Mucosa of gallbladder (tissue), 1 donor: ENCODE measurements around the gene PRR20G. TPM values are rescaled to one million over a fixed set of nuclear protein-coding genes. Genes with fewer than 3 reads are reported as not detected.

Source experiments
- DNase-seq: peaks from one replicate; pipeline ENCODE4 v3.0.0-alpha.2; 2020; ENCODE audit warnings: low spot score
- total RNA-seq: library from RNA; stranded (reverse); gene quantifications from one replicate; pipeline ENCODE4 v1.2.1, GENCODE V29; 2021
- donor health status: DM: no; HTN: no; CAD: no.

Gene PRR20G
- total RNA-seq, 1 donor from 2014 or later, result not detected

- DNase-seq, result no peak
Measured at GRCh38 chr3:127263586-127264231, 24.1 kb downstream of the PRR20G start.

- no peak for DNase-seq
Measured at GRCh38 chr3:127263037-127263436, 24.8 kb downstream of the PRR20G start.

DNA sequence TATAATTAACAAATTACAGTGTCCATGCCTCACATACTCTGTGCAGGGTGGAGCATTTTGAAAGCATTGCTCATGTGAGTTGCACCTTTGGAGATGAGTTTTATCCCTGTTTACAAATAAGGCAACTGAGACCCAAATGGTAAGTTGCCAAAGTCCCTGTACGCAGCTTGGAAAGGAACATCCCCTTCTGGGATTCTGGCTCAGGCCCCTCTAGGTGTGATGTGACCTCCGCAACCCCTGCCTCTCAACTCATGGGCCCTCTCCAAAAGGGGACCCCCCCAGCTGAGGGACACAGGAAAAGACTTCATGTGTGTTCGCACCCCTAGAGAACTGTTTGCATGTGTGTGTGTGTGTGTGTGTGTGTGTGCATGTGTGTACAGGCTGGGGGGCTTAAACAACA, 25.3 kb downstream of the PRR20G start:
- no peak for DNase-seq

- no peak for DNase-seq
Measured at GRCh38 chr3:127261925-127262324, 25.9 kb downstream of the PRR20G start.

DNA sequence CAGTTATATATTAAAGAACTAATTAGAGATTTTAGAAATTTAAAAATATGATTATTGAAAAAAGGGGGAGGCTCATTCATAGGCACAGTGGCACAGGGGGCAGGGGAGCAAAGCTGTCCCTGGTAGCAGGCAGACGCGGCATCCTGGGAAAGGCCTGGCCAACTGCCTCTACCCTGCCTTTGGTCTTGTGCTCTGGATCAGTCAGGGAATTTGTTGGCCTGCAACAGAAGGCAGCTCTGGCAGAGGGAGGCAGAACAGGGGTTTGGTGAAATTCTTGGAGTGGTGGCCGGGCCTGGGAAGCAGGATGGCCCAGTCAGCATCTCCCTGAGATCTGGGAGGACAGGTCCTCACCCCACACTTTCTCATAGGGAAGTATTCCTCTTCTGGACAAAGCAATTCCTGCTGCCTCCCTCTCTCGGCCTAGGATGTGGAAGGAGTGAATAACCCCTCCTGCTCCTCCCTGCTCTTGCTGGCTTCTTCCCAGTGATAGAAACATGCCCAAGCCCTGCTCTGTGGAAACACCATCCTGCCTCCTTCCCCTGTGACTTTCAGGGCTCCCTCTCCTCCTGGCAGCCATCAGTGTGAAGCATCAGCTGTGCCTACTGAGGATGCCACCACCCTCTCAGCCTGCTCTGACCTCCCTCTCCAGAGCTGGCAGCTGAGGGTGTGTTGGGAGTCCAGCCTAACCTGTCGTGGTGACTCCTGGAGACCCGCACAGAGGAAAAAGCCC, 26.9 kb downstream of the PRR20G start:
- no peak for DNase-seq

GRCh38 chr3:127260416-127260815, 27.4 kb downstream of the PRR20G start:
- DNase-seq, result no peak

- DNase-seq, result no peak
Measured at GRCh38 chr3:127259882-127260281, 28.0 kb downstream of the PRR20G start.

GRCh38 chr3:127258733-127259132, 29.1 kb downstream of the PRR20G start:
- no peak for DNase-seq

DNA sequence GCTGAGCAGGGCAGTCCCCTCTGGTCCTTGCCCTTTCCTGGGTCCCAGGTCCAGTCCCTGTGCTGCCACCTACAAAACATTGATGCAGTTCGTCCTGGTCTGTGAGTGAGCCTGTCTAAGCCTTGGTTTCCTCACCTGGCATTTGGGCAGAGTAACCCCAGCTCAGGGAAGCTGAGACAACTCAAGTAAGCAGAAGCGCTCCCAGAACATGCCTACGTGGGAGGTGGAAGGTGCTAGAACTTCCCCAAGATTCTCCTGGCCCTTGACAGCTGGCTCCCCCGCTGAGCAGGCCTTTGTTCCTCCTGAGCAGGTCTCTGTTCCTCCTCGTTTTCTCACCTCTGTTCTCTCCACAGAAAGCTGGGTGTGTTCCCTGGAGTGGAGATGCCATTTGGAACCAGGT, 30.5 kb downstream of the PRR20G start:
- DNase-seq, result no peak

- no peak for DNase-seq
Measured at GRCh38 chr3:127256733-127257271, 31.0 kb downstream of the PRR20G start.

DNA sequence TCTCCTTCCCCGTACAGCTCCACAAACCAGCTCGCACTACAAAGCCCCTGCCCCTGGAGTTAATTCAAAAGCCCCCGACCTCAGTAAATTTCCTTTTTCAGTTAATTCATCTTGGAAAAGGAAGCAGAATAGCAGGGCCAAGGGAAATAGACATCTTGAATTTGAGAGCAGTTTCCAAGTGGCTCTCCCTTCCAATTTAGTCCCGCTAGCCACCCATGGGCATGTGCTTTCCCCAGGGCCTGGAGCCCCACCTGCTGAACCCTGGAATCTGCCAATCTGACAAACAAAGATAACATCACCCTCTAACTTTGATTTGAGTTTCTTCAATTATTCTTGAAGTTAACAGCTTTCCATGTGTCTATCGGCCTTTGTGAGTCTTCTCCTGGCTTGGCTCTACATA, 31.7 kb downstream of the PRR20G start:
- DNase-seq, result no peak

- DNase-seq, result no peak
Measured at GRCh38 chr3:127255516-127255915, 32.3 kb downstream of the PRR20G start.

DNA sequence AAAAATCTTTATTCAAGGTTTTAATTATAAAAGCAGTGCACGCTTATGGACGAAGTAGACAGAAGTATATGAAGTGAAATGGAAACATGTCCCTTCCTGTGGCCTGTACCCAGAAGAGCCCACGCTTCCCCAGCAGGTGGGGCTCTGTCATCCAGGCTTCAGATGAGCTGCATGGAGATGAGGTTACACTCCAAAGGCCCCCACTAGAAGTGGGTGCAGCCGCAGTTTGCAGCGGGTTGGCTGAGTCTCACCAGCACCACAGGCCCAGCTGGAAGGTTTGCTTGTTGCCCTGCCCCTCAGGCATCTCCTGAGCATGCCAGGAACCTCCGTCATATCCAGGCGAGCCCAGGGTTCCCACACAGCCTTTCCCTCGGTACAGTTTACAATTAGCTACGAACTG, 33.1 kb downstream of the PRR20G start:
- no peak for DNase-seq

- no peak for DNase-seq
Measured at GRCh38 chr3:127254033-127254644, 33.7 kb downstream of the PRR20G start.

GRCh38 chr3:127253491-127253890, 34.4 kb downstream of the PRR20G start:
- no peak for DNase-seq

GRCh38 chr3:127252446-127252845, 35.4 kb downstream of the PRR20G start:
- DNase-seq, result no peak

- DNase-seq, result no peak
Measured at GRCh38 chr3:127250032-127250431, 37.8 kb downstream of the PRR20G start.

DNA sequence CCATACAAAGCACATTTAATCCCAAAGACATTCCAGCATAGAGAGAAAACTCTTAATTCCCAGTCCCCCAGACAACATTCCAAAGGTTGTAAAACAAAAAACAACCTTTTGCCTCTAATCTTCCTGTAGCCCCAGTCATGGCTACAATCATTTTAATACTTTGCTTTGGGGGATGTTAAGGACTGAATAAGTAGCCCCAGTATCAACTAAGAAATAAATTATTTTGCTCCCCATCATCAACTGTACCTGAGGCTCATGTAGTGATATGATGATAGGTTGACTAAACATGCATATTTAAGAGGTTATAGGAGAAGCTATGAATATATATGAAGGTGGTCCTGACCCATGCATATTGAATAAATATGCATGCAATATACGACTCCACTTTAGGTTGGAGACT, 40.6 kb downstream of the PRR20G start:
- no peak for DNase-seq

- DNase-seq, result no peak
Measured at GRCh38 chr3:127238602-127239001, 49.2 kb downstream of the PRR20G start.

- no peak for DNase-seq
Measured at GRCh38 chr3:127237835-127238234, 50.0 kb downstream of the PRR20G start.

- DNase-seq, result no peak
Measured at GRCh38 chr3:127235706-127236105, 52.1 kb downstream of the PRR20G start.

GRCh38 chr3:127234778-127235177, 53.1 kb downstream of the PRR20G start:
- DNase-seq, result no peak
